ENCODE measurements around the gene NCDN.

The NCDN gene

DNA sequence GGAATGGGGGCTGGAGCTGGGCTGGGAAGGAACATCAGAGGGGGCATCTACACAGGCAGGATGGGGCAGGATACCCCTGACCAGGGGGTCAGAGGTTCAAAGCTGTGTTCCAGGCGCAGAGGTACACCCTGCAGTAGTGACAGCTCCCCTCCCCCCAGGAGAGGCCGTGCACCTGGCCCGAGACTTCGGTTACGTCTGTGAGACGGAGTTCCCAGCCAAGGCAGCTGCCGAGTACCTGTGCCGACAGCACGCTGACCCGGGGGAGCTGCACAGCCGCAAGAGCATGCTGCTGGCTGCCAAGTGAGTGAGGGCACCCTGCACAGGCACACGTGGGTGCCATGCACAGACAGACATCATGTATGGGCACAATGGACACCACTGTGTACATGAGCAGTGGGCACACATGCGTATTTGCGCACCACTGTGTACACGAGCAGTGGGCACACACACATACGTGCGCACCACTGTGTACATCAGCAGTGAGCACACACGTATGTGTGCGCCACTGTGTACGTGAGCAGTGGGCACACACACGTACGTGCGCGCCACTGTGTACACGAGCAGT lies 33.0 kb downstream of the NCDN start:
- no peak for DNase-seq

DNA sequence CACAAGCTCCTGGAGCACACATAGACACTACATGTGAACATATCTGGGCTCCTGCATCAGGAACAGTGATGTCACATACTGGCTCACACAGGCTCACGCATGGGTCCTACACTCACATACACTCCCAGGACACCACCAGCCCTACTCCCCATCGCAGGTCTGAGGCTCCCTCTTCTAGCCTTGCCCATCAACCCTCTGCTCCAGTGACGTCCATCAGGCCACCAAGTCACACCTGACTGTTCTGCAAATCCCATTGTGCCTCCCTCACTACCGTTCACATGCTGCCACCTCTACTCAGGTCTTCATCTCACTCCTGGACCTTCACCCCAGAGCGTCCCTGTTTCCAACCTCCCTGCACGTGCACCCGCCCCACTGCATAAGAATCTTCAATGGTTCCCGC lies 33.6 kb downstream of the NCDN start:
- no peak for DNase-seq

DNA sequence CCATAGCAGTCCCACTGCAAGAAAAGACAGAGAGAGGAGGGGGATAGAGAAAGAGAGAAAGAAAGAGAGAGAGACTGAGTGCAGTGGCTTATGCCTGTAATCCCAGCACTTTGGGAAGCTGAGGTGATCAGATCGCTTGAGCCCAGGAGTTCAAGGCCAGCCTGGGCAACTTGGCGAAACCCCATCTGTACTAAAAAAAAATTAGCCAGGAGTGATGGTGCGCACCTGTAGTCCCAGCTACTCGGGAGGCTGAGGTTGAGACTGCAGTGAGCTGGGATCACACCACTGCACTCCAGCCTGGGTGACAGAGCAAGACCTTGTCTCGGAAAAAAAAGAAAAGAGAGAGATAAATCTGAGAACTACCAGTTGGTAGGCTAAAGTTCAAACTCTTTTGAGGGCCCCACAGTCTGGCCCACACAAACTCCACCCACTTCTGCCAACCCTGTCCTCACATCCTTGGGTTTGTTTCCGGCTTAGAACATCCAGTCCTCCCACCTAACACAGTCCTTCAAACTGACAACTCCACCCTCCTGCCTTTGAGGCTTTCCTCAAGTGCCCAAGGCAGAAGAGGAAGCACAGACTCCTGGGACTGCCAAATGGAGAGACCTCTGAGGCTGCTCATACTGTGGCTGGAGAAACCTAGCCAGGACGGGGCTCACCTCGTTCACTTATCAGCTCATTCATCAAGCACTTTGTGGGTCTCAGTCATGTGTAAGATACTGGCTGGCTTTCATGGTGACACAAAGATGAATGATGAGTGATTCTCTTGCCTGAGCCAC lies 35.6 kb downstream of the NCDN start:
- no peak for DNase-seq

DNA sequence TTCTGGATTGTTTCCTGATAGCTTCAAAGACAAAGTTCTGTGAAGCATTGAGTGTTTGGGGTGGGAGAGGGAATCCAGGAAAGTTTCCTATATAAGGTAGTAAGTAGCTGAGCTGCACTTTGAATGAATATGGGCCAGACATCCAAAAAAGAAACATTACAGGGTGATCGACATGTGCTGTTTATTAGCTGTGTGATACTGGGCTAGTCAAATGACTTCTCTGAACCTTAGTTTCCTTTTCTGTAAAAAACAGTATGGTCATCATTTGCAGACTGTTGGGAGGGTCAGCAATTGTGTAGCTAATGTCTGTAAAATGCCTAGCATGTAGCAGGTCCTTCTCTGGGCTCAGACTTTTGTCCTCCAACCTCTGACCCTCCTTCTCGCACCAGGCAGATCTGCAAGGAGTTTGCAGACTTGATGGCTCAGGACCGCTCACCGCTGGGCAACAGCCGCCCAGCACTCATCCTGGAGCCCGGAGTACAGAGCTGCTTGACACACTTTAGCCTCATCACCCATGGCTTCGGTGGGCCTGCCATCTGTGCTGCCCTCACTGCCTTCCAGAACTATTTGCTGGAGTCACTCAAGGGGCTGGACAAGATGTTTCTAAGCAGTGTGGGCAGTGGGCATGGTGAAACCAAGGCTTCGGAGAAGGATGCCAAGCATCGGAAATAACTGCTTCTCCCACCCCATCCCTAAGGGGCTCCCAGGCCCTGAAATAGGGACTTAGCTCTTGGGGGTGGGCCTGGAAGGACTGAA lies 36.6 kb downstream of the NCDN start:
- DNase-seq: no peak

DNA sequence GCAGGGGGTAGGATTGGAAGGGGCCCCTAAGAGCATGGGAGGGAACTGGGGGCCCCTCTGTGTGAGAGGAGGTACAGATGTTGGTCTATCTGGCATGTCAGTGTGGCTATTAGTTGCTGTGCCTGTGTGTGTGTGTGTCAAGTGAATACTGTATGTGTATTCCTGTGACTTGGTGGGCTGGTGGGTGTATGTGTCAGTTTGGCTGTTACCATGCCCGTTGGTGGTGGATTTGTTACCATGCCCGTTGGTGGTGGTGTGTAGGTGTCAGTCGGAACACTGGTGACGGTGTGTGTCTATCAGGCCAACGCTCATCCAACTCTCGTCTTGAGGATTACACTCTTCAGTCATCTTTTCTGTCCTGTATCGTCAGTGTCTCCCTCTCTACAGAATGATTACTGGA lies 38.1 kb downstream of the NCDN start:
- DNase-seq: no peak

DNA sequence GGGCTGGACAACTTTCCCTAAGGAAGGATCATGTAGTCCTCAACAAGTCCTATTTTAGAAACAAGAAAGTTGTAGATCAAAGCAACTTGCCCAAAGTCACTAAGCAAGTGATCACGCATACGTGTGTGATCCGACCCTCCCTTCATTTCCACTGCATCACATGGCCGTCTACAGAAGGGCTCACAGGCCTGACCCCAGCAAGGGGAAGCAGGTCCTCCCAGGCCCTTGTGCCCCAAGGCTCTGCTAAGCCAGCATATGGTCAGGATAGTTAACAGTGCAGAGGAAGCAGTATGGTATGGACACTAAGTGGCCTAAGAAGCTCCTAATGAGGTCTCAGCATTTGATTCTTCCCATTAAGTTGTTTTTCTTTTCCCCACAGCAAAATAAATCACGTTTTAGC lies 40.3 kb downstream of the NCDN start:
- no peak for DNase-seq

DNA sequence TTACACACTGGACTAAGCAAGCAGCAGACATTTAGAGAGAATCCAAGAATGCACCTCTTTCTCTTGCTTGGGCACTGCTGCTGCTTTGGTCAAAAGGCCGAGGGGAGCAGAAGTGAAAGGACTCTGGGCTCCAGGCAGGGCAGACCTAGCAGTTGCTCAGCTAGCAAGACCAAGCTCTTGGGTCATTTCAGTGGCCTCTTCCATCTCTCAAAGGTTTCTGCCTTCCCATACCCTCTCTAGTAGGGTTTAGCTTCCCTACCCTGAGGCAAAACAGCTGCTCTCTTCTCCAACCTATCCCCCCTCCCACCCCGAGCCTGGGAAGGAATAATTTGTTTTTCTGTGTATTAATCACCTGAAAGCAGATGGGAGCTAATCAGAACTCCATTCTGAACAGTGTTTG lies 41.3 kb downstream of the NCDN start:
- DNase-seq: no peak

DNA sequence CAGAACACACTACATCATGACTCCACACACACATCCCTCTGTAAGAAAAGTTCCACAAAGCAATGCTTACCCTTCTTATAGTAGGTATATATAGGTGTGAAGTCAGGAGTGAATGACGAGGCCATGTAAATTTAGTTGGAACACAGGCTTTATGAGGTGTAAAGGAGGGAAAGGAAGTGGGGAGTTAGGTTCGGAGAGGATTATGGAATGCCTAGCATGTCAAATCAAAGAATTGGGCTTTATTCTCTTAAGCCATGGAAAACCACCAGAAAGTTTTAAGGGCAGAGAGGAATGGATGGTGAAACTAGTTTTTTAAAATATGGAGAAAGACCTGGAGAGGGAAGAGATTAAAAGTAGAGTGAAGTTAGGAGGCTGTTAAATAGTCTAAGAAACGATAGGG lies 41.8 kb downstream of the NCDN start:
- DNase-seq: no peak

DNA sequence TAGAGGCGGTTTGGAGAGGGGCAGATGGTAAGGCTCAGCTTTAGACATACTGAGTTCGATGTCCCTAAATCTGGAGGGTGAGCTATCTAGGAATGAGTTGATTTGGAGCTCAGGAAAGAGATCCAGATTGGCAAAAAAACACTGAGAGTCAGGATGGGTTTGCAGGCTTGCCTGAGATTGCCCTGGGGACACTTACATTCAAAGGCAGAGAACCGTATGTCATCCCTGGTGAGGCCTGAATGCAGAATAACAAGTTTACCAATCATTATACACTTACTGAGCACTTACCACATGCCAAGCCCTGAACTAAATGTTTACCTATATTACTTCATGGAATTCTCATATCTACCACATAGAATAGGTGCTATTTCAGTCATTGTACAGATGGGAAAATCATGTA lies 43.0 kb downstream of the NCDN start:
- no peak for DNase-seq

DNA sequence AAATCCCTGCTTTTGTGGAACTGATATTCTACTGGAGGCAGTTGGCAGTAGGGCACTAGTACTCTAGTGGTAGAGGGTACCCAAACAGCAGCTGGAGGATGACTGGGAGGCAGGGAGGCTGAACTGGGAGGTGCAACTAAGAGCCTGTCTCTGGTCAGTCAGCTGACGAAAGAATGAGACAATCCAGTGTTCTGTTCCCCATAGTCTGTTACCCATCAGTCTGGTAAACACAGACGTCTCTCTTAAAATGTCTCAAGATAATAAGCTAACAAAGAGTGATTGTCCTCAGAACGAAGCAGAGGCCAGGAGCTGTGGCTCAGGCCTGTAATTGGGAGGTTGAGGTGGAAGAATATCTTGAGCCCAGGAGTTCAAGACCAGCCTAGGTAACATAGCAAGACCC lies 45.9 kb downstream of the NCDN start:
- no peak for DNase-seq

DNA sequence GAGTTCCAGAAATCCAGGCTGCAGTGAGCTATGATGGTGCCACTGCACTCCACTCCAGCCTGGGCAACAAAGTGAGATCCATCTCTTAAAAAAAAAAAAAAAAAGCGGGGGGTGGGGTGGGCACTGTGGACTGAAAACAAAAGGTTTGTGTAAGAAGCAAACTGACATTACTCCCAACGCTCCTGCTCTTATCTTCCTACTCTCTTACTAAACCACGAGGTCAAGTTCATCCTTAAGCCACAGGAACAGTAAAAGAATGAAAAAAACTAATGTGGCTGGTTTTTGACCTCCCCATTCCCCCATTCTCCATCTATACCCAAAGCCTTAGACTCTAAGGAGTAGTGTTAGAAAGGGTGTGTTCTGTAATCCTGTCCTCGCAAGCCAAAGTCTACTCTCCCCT lies 46.3 kb downstream of the NCDN start:
- DNase-seq: no peak

DNA sequence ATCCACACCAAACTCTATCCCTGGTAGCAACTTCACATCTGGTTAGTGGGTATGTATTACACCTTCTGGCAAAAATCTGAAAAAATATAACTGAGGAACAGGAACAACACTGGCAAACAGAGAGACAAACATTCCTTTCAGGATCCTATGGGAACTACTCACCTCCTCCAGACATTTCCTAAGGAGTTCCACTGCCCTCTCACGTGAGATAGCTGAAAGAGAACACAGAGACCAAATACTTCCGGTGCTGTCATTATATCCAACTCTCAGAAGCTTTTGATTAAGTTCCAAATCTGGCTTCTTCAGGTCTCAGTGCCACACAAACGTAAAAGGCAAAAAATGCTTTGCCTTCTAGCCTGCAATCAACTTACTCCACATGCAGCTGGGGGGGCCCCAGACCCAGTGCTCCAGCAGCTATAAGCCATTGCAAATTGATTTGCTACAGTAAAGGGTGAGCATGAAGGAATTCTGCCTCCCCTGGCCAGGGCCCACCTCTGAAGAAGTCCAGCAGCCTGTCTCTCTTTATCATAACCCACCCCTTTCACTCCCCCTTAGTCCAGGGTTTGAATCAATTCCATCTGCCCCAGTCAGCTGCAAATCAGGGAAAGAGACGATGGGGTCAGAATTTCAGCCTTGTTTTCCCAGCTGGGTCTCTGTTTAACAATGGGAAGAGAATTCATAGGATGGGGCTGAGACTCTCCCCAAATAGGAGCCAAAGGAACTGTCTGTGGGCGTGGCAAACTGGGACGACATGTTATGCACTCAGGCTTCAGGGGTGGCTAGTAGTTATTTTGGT lies 47.7 kb downstream of the NCDN start:
- DNase-seq: no peak

DNA sequence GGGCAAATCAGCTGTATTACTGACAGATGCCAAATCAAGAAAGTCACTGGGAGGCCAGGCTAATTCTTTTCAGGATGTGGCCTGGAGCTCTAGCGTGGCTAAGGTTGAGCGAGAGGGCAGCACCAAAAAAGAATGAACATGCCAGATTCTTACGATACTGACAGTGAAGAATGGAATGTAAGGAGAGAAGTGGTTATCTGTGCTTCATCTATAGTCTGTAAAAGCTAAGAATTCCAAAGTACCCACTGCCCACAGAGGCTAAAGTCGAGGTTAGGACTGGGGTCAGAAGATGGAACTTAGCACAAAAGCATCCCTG lies 48.2 kb downstream of the NCDN start:
- no peak for DNase-seq

DNA sequence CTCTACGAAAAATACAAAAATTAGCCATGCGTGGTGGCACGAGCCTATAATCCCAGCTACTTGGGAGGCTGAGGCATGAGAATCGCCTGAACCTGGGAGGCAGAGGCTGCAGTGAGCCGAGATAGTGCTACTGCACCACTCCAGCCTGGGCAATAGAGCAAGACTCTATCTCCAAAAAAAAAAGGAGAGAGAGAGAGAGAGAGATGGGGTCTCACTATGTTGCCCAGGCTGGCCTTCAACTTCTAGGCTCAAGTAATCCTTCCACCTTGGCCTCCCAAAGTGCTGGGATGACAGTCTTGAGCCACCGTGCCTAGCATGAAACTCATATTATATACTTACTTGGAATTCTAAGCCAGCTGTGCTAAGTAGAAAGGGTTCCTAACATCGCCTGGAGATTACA lies 54.1 kb downstream of the NCDN start:
- no peak for DNase-seq

DNA sequence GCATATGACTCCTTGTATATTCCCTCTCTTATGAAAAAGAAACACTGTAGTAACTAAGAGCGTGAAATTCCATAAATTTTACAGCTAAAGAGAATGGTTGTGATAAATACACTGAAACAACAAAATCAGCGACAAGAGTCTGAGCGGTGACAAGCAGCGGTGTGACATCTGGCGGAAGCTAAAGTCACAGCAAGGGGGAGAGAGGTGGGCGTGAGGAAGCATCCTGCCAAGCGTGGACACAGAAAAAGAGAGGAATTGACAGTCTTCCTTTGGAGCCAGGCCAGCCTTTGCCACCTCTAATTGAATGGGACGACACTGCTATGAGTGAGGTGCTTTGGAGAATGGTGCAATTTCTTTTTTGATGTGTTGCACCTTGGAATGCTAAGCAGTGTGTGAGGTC lies 57.8 kb downstream of the NCDN start:
- DNase-seq: no peak

Data from activated CD4-positive, alpha-beta T cell treated with anti-CD3 and anti-CD28 coated beads for 1 hour (primary cell).